VCaP (cell line): ENCODE measurements around the gene PPM1H.

ENCODE experiments used
- H3K27ac ChIP-seq: fragments of 450-650 bp; 2 replicates; pipeline ENCODE4 v1.5.1; 2017
- CTCF ChIP-seq: fragments of 450-650 bp; conservative IDR thresholded peaks from 2 replicates; pipeline ENCODE4 v1.5.1; 2017; ENCODE audit warnings: mild to moderate bottlenecking, moderate library complexity

PPM1H gene

GRCh38 chr12:62654326-62655241, 280.4 kb downstream of the PPM1H start:
- TF ChIP-seq CTCF = no peak

GRCh38 chr12:62653740-62654139, 281.2 kb downstream of the PPM1H start:
- TF ChIP-seq CTCF = no peak
- no peak overlapping the region for H3K27ac ChIP-seq

More at GRCh38 chr12:62654326-62655241, 280.4 kb downstream of the PPM1H start:
- no peak overlapping the region for H3K27ac ChIP-seq

- H3K27ac ChIP-seq = no peak overlapping the region
- TF ChIP-seq CTCF = no peak
Observed at GRCh38 chr12:62653304-62653703, 281.6 kb downstream of the PPM1H start.

- TF ChIP-seq CTCF = no peak
- H3K27ac ChIP-seq = no peak overlapping the region
Observed at GRCh38 chr12:62651138-62651537, 283.8 kb downstream of the PPM1H start.

GRCh38 chr12:62649412-62650138, 285.4 kb downstream of the PPM1H start:
- no peak for TF ChIP-seq CTCF
- H3K27ac ChIP-seq = no peak overlapping the region

- no peak overlapping the region for H3K27ac ChIP-seq
- no peak for TF ChIP-seq CTCF
Observed at GRCh38 chr12:62647586-62647985, 287.4 kb downstream of the PPM1H start.

- TF ChIP-seq CTCF = no peak
- no peak overlapping the region for H3K27ac ChIP-seq
Observed at GRCh38 chr12:62646566-62646965, 288.4 kb downstream of the PPM1H start.
